OCI-LY1 (cell line): Measurements from ENCODE around the gene MARK2.

ENCODE experiments used
- H2AFZ ChIP-seq: fragments of 200-600 bp; sonication (generic), shearing (Covaris generic); 2 replicates; pipeline ENCODE4 v1.6.0; 2014; ENCODE audit warnings: antibody characterized with exemption, mild to moderate bottlenecking, low read length
- H3F3A ChIP-seq: fragments of 200-600 bp; sonication (generic), shearing (Covaris generic); 2 replicates; pipeline ENCODE4 v1.6.0; 2014; ENCODE audit warnings: mild to moderate bottlenecking, antibody characterized with exemption, low read length, moderate library complexity; ENCODE audit not compliant: insufficient read depth
- H3K27ac ChIP-seq: fragments of 200-600 bp; sonication (generic); 2 replicates; pipeline ENCODE4 v1.5.1; 2014; ENCODE audit warnings: low read length, mixed run types, mild to moderate bottlenecking, low read depth; ENCODE audit not compliant: poor library complexity, severe bottlenecking
- H3K27me3 ChIP-seq: fragments of 200-600 bp; sonication (generic); 2 replicates; pipeline ENCODE4 v1.6.0; 2014; ENCODE audit warnings: antibody characterized with exemption, mild to moderate bottlenecking, low read length, moderate library complexity; ENCODE audit not compliant: insufficient read depth
- H3K36me3 ChIP-seq: fragments of 200-600 bp; sonication (generic); 2 replicates; pipeline ENCODE4 v1.6.1; 2014; ENCODE audit warnings: mild to moderate bottlenecking, antibody characterized with exemption, low read length, moderate library complexity, mixed read lengths; ENCODE audit not compliant: insufficient read depth
- H3K4me1 ChIP-seq: fragments of 200-600 bp; sonication (generic); 2 replicates; pipeline ENCODE4 v1.5.1; 2014; ENCODE audit warnings: mild to moderate bottlenecking, low read length, moderate library complexity; ENCODE audit not compliant: insufficient read depth, severe bottlenecking
- H3K4me2 ChIP-seq: fragments of 200-600 bp; sonication (generic), shearing (Covaris generic); 2 replicates; pipeline ENCODE4 v1.6.1; 2014; ENCODE audit warnings: low read length
- H3K4me3 ChIP-seq: fragments of 200-600 bp; sonication (generic); 2 replicates; pipeline ENCODE4 v1.5.1; 2014; ENCODE audit warnings: low read length, low read depth, mild to moderate bottlenecking, mixed read lengths; ENCODE audit not compliant: poor library complexity, severe bottlenecking
- H3K79me2 ChIP-seq: fragments of 200-600 bp; shearing (Covaris generic); 2 replicates; pipeline ENCODE4 v1.6.1; 2016; ENCODE audit warnings: mixed run types, low read length, mixed read lengths; ENCODE audit not compliant: insufficient read depth
- H3K9ac ChIP-seq: fragments of 200-600 bp; sonication (generic), shearing (Covaris generic); 2 replicates; pipeline ENCODE4 v1.6.1; 2014; ENCODE audit warnings: mild to moderate bottlenecking, low read length, mixed read lengths
- H3K9me2 ChIP-seq: fragments of 200-600 bp; sonication (generic), shearing (Covaris generic); 2 replicates; pipeline ENCODE4 v1.6.1; 2014; ENCODE audit warnings: low read depth, mild to moderate bottlenecking, low read length, mixed read lengths
- H3K9me3 ChIP-seq: fragments of 200-600 bp; shearing (Covaris generic); 2 replicates; pipeline ENCODE4 v1.6.1; 2014; ENCODE audit warnings: low read length, mixed read lengths
- H4K20me1 ChIP-seq: fragments of 200-600 bp; sonication (generic), shearing (Covaris generic); 2 replicates; pipeline ENCODE4 v1.6.0; 2016; ENCODE audit warnings: mild to moderate bottlenecking, low read length; ENCODE audit not compliant: insufficient read depth
- CTCF ChIP-seq: fragments of 200-600 bp; sonication (generic), shearing (Covaris generic); IDR thresholded peaks from 2 replicates; pipeline ENCODE4 v1.5.1; 2017; ENCODE audit warnings: mild to moderate bottlenecking, antibody characterized with exemption, low read length, moderate library complexity, mixed read lengths
- EZH2 ChIP-seq: fragments of 200-600 bp; sonication (generic), shearing (Covaris generic); IDR thresholded peaks from 2 replicates; pipeline ENCODE4 v1.8.0; 2017; ENCODE audit warnings: borderline replicate concordance, mixed run types, mild to moderate bottlenecking, antibody characterized with exemption, low read length, moderate library complexity, mixed read lengths

Gene MARK2

GRCh38 chr11:63909591-63910506, 70.9 kb downstream of the MARK2 start:
- no peak overlapping the region for H2AFZ ChIP-seq
- no peaks in the 10 kb centered on the region for H3F3A ChIP-seq
- H3K4me3 ChIP-seq = no peak overlapping the region
- H3K9ac ChIP-seq = no peak overlapping the region
- H3K27ac ChIP-seq = no peak overlapping the region
- no peaks in the 10 kb centered on the region for H3K79me2 ChIP-seq
- no peaks in the 10 kb centered on the region for H3K27me3 ChIP-seq
- TF ChIP-seq CTCF = no peak
- no peak for TF ChIP-seq EZH2
- no peaks in the 10 kb centered on the region for H3K9me2 ChIP-seq
- no peak overlapping the region for H3K4me2 ChIP-seq
- no peaks in the 10 kb centered on the region for H3K9me3 ChIP-seq
- no peaks in the 10 kb centered on the region for H4K20me1 ChIP-seq
- H3K4me1 ChIP-seq = no peaks in the 10 kb centered on the region
- peaks cover 36% of the 10 kb centered on the region for H3K36me3 ChIP-seq

- no peak for TF ChIP-seq EZH2
- TF ChIP-seq CTCF = no peak
- Histone ChIP-seq H3K27me3 (no peaks in the 10 kb centered on the region), H3K4me1 (peaks cover 1% of the 10 kb centered on the region), H3K79me2 (no peaks in the 10 kb centered on the region), H2AFZ (no peak overlapping the region), H3K4me2 (no peak overlapping the region), H3K36me3 (peaks cover 30% of the 10 kb centered on the region), H3K9ac (no peak overlapping the region), H3F3A (no peaks in the 10 kb centered on the region), H3K27ac (no peak overlapping the region), H3K9me2 (no peaks in the 10 kb centered on the region), H3K9me3 (no peaks in the 10 kb centered on the region), H4K20me1 (no peaks in the 10 kb centered on the region), H3K4me3 (no peak overlapping the region)
These were observed 71.8 kb downstream of the MARK2 start for GRCh38 chr11:63910675-63911074.

DNA sequence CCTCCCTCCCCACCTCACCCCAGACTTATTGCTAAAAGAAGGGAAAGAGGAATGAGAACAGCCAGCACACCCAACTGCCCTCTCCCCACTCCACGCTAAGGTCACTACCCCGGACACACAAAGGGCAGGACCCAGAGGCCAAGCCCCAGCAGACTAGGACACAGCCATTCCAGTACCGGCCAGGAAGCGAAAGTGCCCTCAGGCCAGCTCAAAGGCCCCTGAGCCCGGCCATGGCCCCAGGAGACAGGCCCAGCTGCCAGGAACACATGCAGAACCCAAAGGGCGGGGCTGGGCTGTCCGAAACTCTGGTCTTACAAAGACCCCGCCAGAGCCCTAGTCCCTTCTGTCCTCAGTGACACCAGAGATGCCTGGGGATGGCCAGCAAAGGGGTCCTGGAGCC, 72.5 kb downstream of the MARK2 start:
- peaks cover 9% of the 10 kb centered on the region for H3K4me1 ChIP-seq

More for the DNA sequence above, 72.5 kb downstream of the MARK2 start:
- Histone ChIP-seq H3K79me2 (no peaks in the 10 kb centered on the region), H3K27me3 (no peaks in the 10 kb centered on the region), H3K9me2 (no peaks in the 10 kb centered on the region), H3K4me2 (no peak overlapping the region), H3K9me3 (no peaks in the 10 kb centered on the region), H3K4me3 (no peak overlapping the region), H4K20me1 (no peaks in the 10 kb centered on the region), H3K27ac (no peak overlapping the region), H2AFZ (no peak overlapping the region), H3F3A (no peaks in the 10 kb centered on the region), H3K9ac (no peak overlapping the region), H3K36me3 (peaks cover 28% of the 10 kb centered on the region)
- no peak for TF ChIP-seq CTCF
- no peak for TF ChIP-seq EZH2
